IPS-18a (cell line): ENCODE results near the gene REEP2.

Experiments
- H3K27ac ChIP-seq: one replicate; pipeline ENCODE4 v1.5.1; 2013; ENCODE audit warnings: low read length
- H3K27me3 ChIP-seq: one replicate; pipeline ENCODE4 v1.6.1; 2013; ENCODE audit warnings: mild to moderate bottlenecking, low read length; ENCODE audit not compliant: control insufficient read depth, insufficient read depth
- H3K36me3 ChIP-seq: one replicate; pipeline ENCODE4 v1.6.1; 2013; ENCODE audit warnings: low read depth, low read length; ENCODE audit not compliant: control insufficient read depth
- H3K4me1 ChIP-seq: one replicate; pipeline ENCODE4 v1.6.1; 2013; ENCODE audit warnings: low read depth, low read length; ENCODE audit not compliant: control insufficient read depth
- H3K4me3 ChIP-seq: one replicate; pipeline ENCODE4 v1.5.1; 2013; ENCODE audit warnings: low read length
- H3K9ac ChIP-seq: one replicate; pipeline ENCODE4 v1.6.1; 2013; ENCODE audit warnings: mild to moderate bottlenecking, low read length, moderate library complexity
- H3K9me3 ChIP-seq: one replicate; pipeline ENCODE4 v1.6.1; 2013; ENCODE audit warnings: low read depth, low read length; ENCODE audit not compliant: control insufficient read depth

Gene REEP2

GRCh38 chr5:138491669-138492559 is 53.1 kb downstream of the REEP2 start:
- Histone ChIP-seq H3K27me3 (peaks cover 23% of the 10 kb centered on the region), H3K9me3 (no peaks in the 10 kb centered on the region), H3K9ac (peak overlapping the region; percentile 53), H3K4me1 (peaks cover 13% of the 10 kb centered on the region), H3K36me3 (no peaks in the 10 kb centered on the region), H3K4me3 (peak overlapping the region; percentile 63), H3K27ac (no peak overlapping the region)

- Histone ChIP-seq H3K9me3 (no peaks in the 10 kb centered on the region), H3K9ac (peak overlapping the region; percentile 41), H3K27ac (no peak overlapping the region), H3K4me3 (peak overlapping the region; percentile 61), H3K4me1 (peaks cover 13% of the 10 kb centered on the region), H3K36me3 (no peaks in the 10 kb centered on the region), H3K27me3 (peaks cover 23% of the 10 kb centered on the region)
Observed at GRCh38 chr5:138492560-138493045, 53.7 kb downstream of the REEP2 start.

- no peak overlapping the region for H3K9ac ChIP-seq
- peaks cover 14% of the 10 kb centered on the region for H3K27me3 ChIP-seq
- H3K36me3 ChIP-seq, result no peaks in the 10 kb centered on the region
- H3K27ac ChIP-seq, result no peak overlapping the region
- no peaks in the 10 kb centered on the region for H3K9me3 ChIP-seq
- peaks cover 13% of the 10 kb centered on the region for H3K4me1 ChIP-seq
- H3K4me3 ChIP-seq, result no peak overlapping the region
Observed at GRCh38 chr5:138495351-138495750, 56.5 kb downstream of the REEP2 start.
